IMR-90 (cell line): ENCODE measurements around the gene PDE4A. TPM values are rescaled to one million over a fixed set of nuclear protein-coding genes. Genes with fewer than 3 reads are reported as not detected.

Source experiments
- ATAC-seq: fragments of 200-7000 bp; cut with Tn5 transposase; 2 replicates; pipeline ENCODE4 v1.9.1; 2020; ENCODE audit warnings: low read depth, mild to moderate bottlenecking, moderate library complexity
- BruUV-seq: library from RNA; stranded (reverse); fragments of 400-500 nt; replicated peaks from 2 replicates; lab custom pipeline; 2021; lab: Mats Ljungman, UMichigan
- CTCF ChIA-PET: fragments of 300-600 bp; formaldehyde crosslinking; extraction: SDS; loops from one replicate; lab custom pipeline; 2021; ENCODE audit warnings: antibody characterized with exemption; lab: Yijun Ruan, JAX
- POLR2A ChIA-PET: fragments of 300-600 bp; sonication (Branson Sonifier 250); formaldehyde crosslinking; loops from one replicate; lab custom pipeline; 2022; ENCODE audit warnings: antibody characterized with exemption; ENCODE audit not compliant: unreplicated experiment; lab: Charles Lee
- DNase-seq: peaks from one replicate; pipeline ENCODE4 v3.0.0; 2013
- H2AFZ ChIP-seq: replicated peaks from 2 replicates; pipeline ENCODE3; 2013; ENCODE audit warnings: low read length, mild to moderate bottlenecking; ENCODE audit not compliant: poor library complexity
- H2AK5ac ChIP-seq: 2 replicates; pipeline ENCODE4 v1.6.1; 2013; ENCODE audit warnings: low read depth, low read length, inconsistent platforms
- H2AK9ac ChIP-seq: replicated peaks from 2 replicates; pipeline ENCODE3; 2013; ENCODE audit warnings: mild to moderate bottlenecking, low read depth, low read length, moderate library complexity; ENCODE audit not compliant: poor library complexity
- H2BK120ac ChIP-seq: 2 replicates; pipeline ENCODE4 v1.6.1; 2013; ENCODE audit warnings: low read depth, low read length, inconsistent platforms
- H2BK15ac ChIP-seq: 3 replicates; pipeline ENCODE4 v1.6.1; 2013; ENCODE audit warnings: low read depth, low read length, inconsistent platforms
- H2BK20ac ChIP-seq: 2 replicates; pipeline ENCODE4 v1.6.1; 2013; ENCODE audit warnings: low read depth, mild to moderate bottlenecking, inconsistent platforms, low read length, moderate library complexity
- H2BK5ac ChIP-seq: 2 replicates; pipeline ENCODE4 v1.6.1; 2013; ENCODE audit warnings: mild to moderate bottlenecking, low read depth, low read length, inconsistent platforms; ENCODE audit not compliant: poor library complexity, severe bottlenecking
- H3K14ac ChIP-seq: replicated peaks from 2 replicates; pipeline ENCODE4 v1.6.1; 2013; ENCODE audit warnings: low read depth, low read length, inconsistent platforms
- H3K18ac ChIP-seq: 2 replicates; pipeline ENCODE4 v1.6.1; 2013; ENCODE audit warnings: low read depth, low read length, control low read depth
- H3K23ac ChIP-seq: 2 replicates; pipeline ENCODE4 v1.6.1; 2013; ENCODE audit warnings: low read depth, low read length, inconsistent platforms
- H3K27ac ChIP-seq: 2 replicates; pipeline ENCODE4 v1.5.1; 2013; ENCODE audit warnings: mild to moderate bottlenecking, control low read depth, low read length; ENCODE audit not compliant: insufficient read depth
- H3K27me3 ChIP-seq: 2 replicates; pipeline ENCODE4 v1.6.1; 2013; ENCODE audit warnings: low read length; ENCODE audit not compliant: control insufficient read depth, insufficient read depth
- H3K36me3 ChIP-seq: 2 replicates; pipeline ENCODE4 v1.6.1; 2013; ENCODE audit warnings: low read length, mixed read lengths; ENCODE audit not compliant: control insufficient read depth, insufficient read depth
- H3K4ac ChIP-seq: 2 replicates; pipeline ENCODE4 v1.6.1; 2013; ENCODE audit warnings: low read depth, low read length, inconsistent platforms
- H3K4me1 ChIP-seq: 2 replicates; pipeline ENCODE4 v1.6.1; 2013; ENCODE audit warnings: low read length, mixed read lengths; ENCODE audit not compliant: control insufficient read depth, insufficient read depth
- H3K4me2 ChIP-seq: 2 replicates; pipeline ENCODE4 v1.6.1; 2013; ENCODE audit warnings: low read depth, mild to moderate bottlenecking, control low read depth, low read length, moderate library complexity
- H3K4me3 ChIP-seq: 2 replicates; pipeline ENCODE4 v1.5.1; 2013; ENCODE audit warnings: low read depth, mild to moderate bottlenecking, control low read depth, low read length, moderate library complexity; ENCODE audit not compliant: insufficient read depth
- H3K56ac ChIP-seq: 2 replicates; pipeline ENCODE4 v1.6.1; 2013; ENCODE audit warnings: low read length, inconsistent platforms; ENCODE audit not compliant: insufficient read depth; ENCODE audit errors: extremely low read depth
- H3K79me1 ChIP-seq, 2 experiments: 2 replicates each; pipeline ENCODE4 v1.6.1; 2013; ENCODE audit warnings: low read length in 2 of 2, inconsistent platforms in 1 of 2, low read depth in 1 of 2
- H3K9ac ChIP-seq: 2 replicates; pipeline ENCODE4 v1.6.1; 2013; ENCODE audit warnings: low read depth, low read length, control low read depth
- H3K9me1 ChIP-seq: 2 replicates; pipeline ENCODE4 v1.6.1; 2013; ENCODE audit warnings: low read length, inconsistent platforms; ENCODE audit not compliant: insufficient read depth
- H3K9me3 ChIP-seq: 2 replicates; pipeline ENCODE4 v1.6.1; 2013; ENCODE audit warnings: low read length; ENCODE audit not compliant: control insufficient read depth, insufficient read depth
- H4K20me1 ChIP-seq: 2 replicates; pipeline ENCODE4 v1.6.1; 2013; ENCODE audit warnings: low read length, inconsistent platforms; ENCODE audit not compliant: insufficient read depth
- H4K5ac ChIP-seq: 2 replicates; pipeline ENCODE4 v1.6.1; 2013; ENCODE audit warnings: mild to moderate bottlenecking, low read depth, low read length, control low read depth
- H4K8ac ChIP-seq, 2 experiments: 2 replicates each; pipeline ENCODE4 v1.6.1; 2013; ENCODE audit warnings: low read depth in 2 of 2, low read length in 2 of 2, control low read depth in 1 of 2, inconsistent platforms in 1 of 2
- H4K91ac ChIP-seq: 2 replicates; pipeline ENCODE4 v1.6.1; 2013; ENCODE audit warnings: low read depth, low read length, inconsistent platforms; ENCODE audit not compliant: insufficient read depth
- CEBPB ChIP-seq: IDR thresholded peaks from 2 replicates; pipeline ENCODE4 v1.6.1; 2012; ENCODE audit warnings: low read depth, low read length, improper control_type of control experiment
- CTCF ChIP-seq: conservative IDR thresholded peaks from 2 replicates; pipeline ENCODE4 v1.5.1; 2012; ENCODE audit warnings: mild to moderate bottlenecking, low read depth, low read length, improper control_type of control experiment
- ELK1 ChIP-seq: fragments of 150-350 bp; IDR thresholded peaks from 2 replicates; pipeline ENCODE4 v1.6.1; 2016; ENCODE audit warnings: low read depth, mild to moderate bottlenecking, low read length, moderate library complexity, borderline replicate concordance
- FOS ChIP-seq: fragments of 150-350 bp; IDR thresholded peaks from 2 replicates; pipeline ENCODE4 v1.6.1; 2016; ENCODE audit warnings: low read depth, low read length
- MAZ ChIP-seq: IDR thresholded peaks from 2 replicates; pipeline ENCODE4 v1.6.1; 2012; ENCODE audit warnings: low read depth, mild to moderate bottlenecking, low read length, improper control_type of control experiment, moderate library complexity, borderline replicate concordance
- RAD21 ChIP-seq: IDR thresholded peaks from 2 replicates; pipeline ENCODE4 v1.6.1; 2012; ENCODE audit warnings: low read length, improper control_type of control experiment
- SMC3 ChIP-seq: fragments of 150-350 bp; IDR thresholded peaks from 2 replicates; pipeline ENCODE4 v1.6.1; 2016; ENCODE audit warnings: low read depth, mild to moderate bottlenecking, antibody characterized with exemption, low read length, moderate library complexity
- WGBS, 2 experiments: methylation state at CpG; one replicate each; pipeline versions ENCODE4 v1.1.5 to v1.1.7; 2013; ENCODE audit warnings: missing lambda C conversion rate in 2 of 2; ENCODE audit not compliant: insufficient read length in 1 of 2; ENCODE audit errors: extremely low coverage in 2 of 2; 5-methylcytosine and 5-hydroxymethylcytosine counted together
- dilution Hi-C: fragments of 300-500 bp; cut with HindIII; formaldehyde crosslinking; loops from one replicate; pipeline ENCODE4 v1.14.3; 2018; ENCODE audit warnings: low sequenced_read_pairs; ENCODE audit not compliant: unreplicated experiment
- in situ Hi-C: fragments of 300-500 bp; cut with MboI; formaldehyde crosslinking; loops from 3 replicates; pipeline ENCODE4 v1.14.3; 2019; ENCODE audit warnings: low sequenced_read_pairs, inconsistent platforms, mixed read lengths
- intact Hi-C: fragments of 100-400 bp; cut with micrococcal nuclease; formaldehyde crosslinking; loops from 2 replicates; pipeline ENCODE4 v1.10.0; 2022
- polyA plus RNA-seq, 3 experiments: library from polyadenylated mRNA; depleted of rRNA; stranded (reverse); fragments of >200 nt; gene quantifications; 2 replicates each; pipeline ENCODE4 v1.2.3, GENCODE V29; 2012; ENCODE audit warnings: low replicate concordance in 1 of 3
- total RNA-seq: library from RNA; depleted of rRNA; stranded (reverse); fragments of >200 nt; gene quantifications from 2 replicates; pipeline ENCODE4 v1.2.3, GENCODE V29; 2012
- TF ChIP-seq, protein P1 (sequence below): fragments of 150-350 bp; IDR thresholded peaks from 2 replicates; pipeline ENCODE4 v1.6.1; 2017; ENCODE audit warnings: mild to moderate bottlenecking, antibody characterized with exemption, low read length, low read depth

PDE4A gene
- total and polyA plus RNA-seq, 2 of the 4 experiments (the other 2 are of a cell fraction), result 1.8 to 7.0 TPM

DNA sequence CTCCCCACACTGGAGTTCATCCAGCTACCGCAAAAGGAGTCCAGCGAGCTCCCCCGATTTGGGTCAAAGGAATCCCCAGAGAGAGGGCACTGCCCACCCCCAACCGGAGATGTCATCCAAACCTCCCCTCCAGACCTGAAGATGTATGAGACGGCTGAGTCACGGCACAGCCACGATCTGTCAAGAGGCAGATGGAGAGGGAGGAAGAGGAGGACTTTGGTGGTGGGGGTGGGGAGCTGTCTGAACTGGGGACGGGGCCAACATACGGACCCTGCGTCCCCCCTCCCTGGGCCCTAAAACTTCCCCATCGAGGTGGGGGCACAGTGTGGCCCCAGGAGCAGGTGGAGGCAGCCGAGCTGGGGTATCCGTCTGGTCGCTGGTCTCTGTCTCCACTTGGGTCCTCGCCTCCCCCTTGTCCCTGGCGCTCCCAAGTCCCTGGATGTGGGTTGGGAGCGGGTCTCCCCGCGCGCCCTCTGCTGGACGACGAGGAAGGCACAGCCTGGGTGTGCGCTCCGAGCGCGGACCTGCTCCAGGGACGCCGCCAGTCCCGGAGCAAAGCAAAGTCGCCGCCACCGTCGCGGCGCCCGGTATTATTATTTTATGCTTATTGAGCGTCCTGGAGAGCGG is 3.8 kb downstream of the PDE4A start:
- no peak overlapping the region for H2BK5ac ChIP-seq
- H2AK5ac ChIP-seq, result no peak overlapping the region
- CTCF ChIA-PET, result interaction anchor here (0.7 to 1.2 kb wide), 2 partner anchors 14 to 18 kb away, joined by 3 read pairs; no protein-coding TSS in a partner anchor
- no peak overlapping the region for H4K5ac ChIP-seq
- H2AK9ac ChIP-seq, result peak overlapping the region; percentile 47
- H2AFZ ChIP-seq, result peak overlapping the region; percentile 89
- TF ChIP-seq CTCF (peak; percentile 88), SMC3 (peak; percentile 68), MAZ (peak; percentile 66; the same call in 1 of the 2 replicates), ELK1 (no peak), CEBPB (no peak), RAD21 (peak; percentile 55), FOS (no peak)
- TF ChIP-seq, protein P1, sequence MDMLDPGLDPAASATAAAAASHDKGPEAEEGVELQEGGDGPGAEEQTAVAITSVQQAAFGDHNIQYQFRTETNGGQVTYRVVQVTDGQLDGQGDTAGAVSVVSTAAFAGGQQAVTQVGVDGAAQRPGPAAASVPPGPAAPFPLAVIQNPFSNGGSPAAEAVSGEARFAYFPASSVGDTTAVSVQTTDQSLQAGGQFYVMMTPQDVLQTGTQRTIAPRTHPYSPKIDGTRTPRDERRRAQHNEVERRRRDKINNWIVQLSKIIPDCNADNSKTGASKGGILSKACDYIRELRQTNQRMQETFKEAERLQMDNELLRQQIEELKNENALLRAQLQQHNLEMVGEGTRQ, result no peak
- no peaks in the 10 kb centered on the region; a peak in 1 of 4 replicates for H3K79me1 ChIP-seq
- peak overlapping the region; percentile 90 for H3K4me2 ChIP-seq
- H2BK120ac ChIP-seq, result no peak overlapping the region
- no peaks in the 10 kb centered on the region for H3K9me3 ChIP-seq
- H3K4ac ChIP-seq, result peak overlapping the region; percentile 41; the same call in 1 of the 2 replicates
- no peak overlapping the region for H3K9ac ChIP-seq
- dilution Hi-C loops (no loop called here), intact Hi-C loops (loop anchor here (1.0 kb wide), 1 partner anchor 20 kb away; no protein-coding TSS in a partner anchor), in situ Hi-C loops (no loop called here)
- POLR2A ChIA-PET, result no interaction called here
- H3K4me1 ChIP-seq, result peaks cover 9% of the 10 kb centered on the region; the same call in 1 of the 2 replicates
- DNase-seq, result peak; percentile 68
- H3K36me3 ChIP-seq, result no peaks in the 10 kb centered on the region
- H3K56ac ChIP-seq, result no peak overlapping the region
- WGBS, 2 experiments, result 0% methylated on average over 2 of the region's 38 CpGs; no CpG with 5 or more reads in 1 of the 2 experiments
- no peak overlapping the region for H2BK20ac ChIP-seq
- no peak overlapping the region for H3K14ac ChIP-seq
- H4K20me1 ChIP-seq, result peaks cover 8% of the 10 kb centered on the region
- peak; percentile 94 for ATAC-seq
- peaks cover 34% of the 10 kb centered on the region for H3K27me3 ChIP-seq
- H3K18ac ChIP-seq, result no peak overlapping the region
- no peaks in the 10 kb centered on the region for H3K9me1 ChIP-seq
- no peak overlapping the region for H3K23ac ChIP-seq
- H4K91ac ChIP-seq, result no peak overlapping the region
- H2BK15ac ChIP-seq, result no peak overlapping the region
- no TSS peak for BruUV-seq
- H3K27ac ChIP-seq, result no peak overlapping the region
- peak overlapping the region; percentile 39 for H3K4me3 ChIP-seq
- no peak overlapping the region for H4K8ac ChIP-seq
